ENCODE data around the gene BMPER. TPM values are rescaled to one million over a fixed set of nuclear protein-coding genes. Genes with fewer than 3 reads are reported as not detected.

BMPER gene
- total RNA-seq, 1 donor = 11.2 TPM

GRCh38 chr7:33892945-33893344, 12.4 kb upstream of the BMPER start:
- Histone ChIP-seq H3K4me3 (ENCODE audit: insufficient read depth, low read length) (no peak overlapping the region), H3K27ac (ENCODE audit: low read depth, low read length) (no peak overlapping the region), H3K9me3 (ENCODE audit: low read depth, low read length) (no peaks in the 10 kb centered on the region), H3K27me3 (ENCODE audit: insufficient read depth, low read length) (no peaks in the 10 kb centered on the region), H4K20me1 (ENCODE audit: insufficient read depth, low read length) (no peaks in the 10 kb centered on the region), H3K79me2 (ENCODE audit: insufficient read depth, low read length) (no peaks in the 10 kb centered on the region), H2AFZ (ENCODE audit: low read length) (no peak overlapping the region), H3K4me2 (ENCODE audit: insufficient read depth, low read length) (no peak overlapping the region), H3K4me1 (ENCODE audit: insufficient read depth, low read length) (peaks cover 7% of the 10 kb centered on the region), H3K36me3 (ENCODE audit: insufficient read depth, low read length) (no peaks in the 10 kb centered on the region)
- DNase-seq (ENCODE audit: insufficient read length, low spot score, missing footprints) = no peak
- TF ChIP-seq CTCF (IDR thresholded peaks at IDR 0.05; ENCODE audit: extremely low read depth, low read depth, low read length) = no peak

- TF ChIP-seq CTCF (IDR thresholded peaks at IDR 0.05; ENCODE audit: extremely low read depth, low read depth, low read length) = no peak
- Histone ChIP-seq H3K9me3 (ENCODE audit: low read depth, low read length) (no peaks in the 10 kb centered on the region), H2AFZ (ENCODE audit: low read length) (no peak overlapping the region), H3K4me2 (ENCODE audit: insufficient read depth, low read length) (no peak overlapping the region), H3K36me3 (ENCODE audit: insufficient read depth, low read length) (no peaks in the 10 kb centered on the region), H3K4me3 (ENCODE audit: insufficient read depth, low read length) (no peak overlapping the region), H3K4me1 (ENCODE audit: insufficient read depth, low read length) (peaks cover 7% of the 10 kb centered on the region), H3K27ac (ENCODE audit: low read depth, low read length) (no peak overlapping the region), H3K79me2 (ENCODE audit: insufficient read depth, low read length) (no peaks in the 10 kb centered on the region), H4K20me1 (ENCODE audit: insufficient read depth, low read length) (no peaks in the 10 kb centered on the region), H3K27me3 (ENCODE audit: insufficient read depth, low read length) (no peaks in the 10 kb centered on the region)
- DNase-seq (ENCODE audit: insufficient read length, low spot score, missing footprints) = no peak
These were observed 12.0 kb upstream of the BMPER start for GRCh38 chr7:33893377-33893776.

- Histone ChIP-seq H3K4me3 (ENCODE audit: insufficient read depth, low read length) (peak overlapping the region; percentile 11), H4K20me1 (ENCODE audit: insufficient read depth, low read length) (no peaks in the 10 kb centered on the region), H3K27me3 (ENCODE audit: insufficient read depth, low read length) (no peaks in the 10 kb centered on the region), H2AFZ (ENCODE audit: low read length) (no peak overlapping the region), H3K36me3 (ENCODE audit: insufficient read depth, low read length) (no peaks in the 10 kb centered on the region), H3K79me2 (ENCODE audit: insufficient read depth, low read length) (no peaks in the 10 kb centered on the region), H3K4me2 (ENCODE audit: insufficient read depth, low read length) (peak overlapping the region; percentile 57), H3K4me1 (ENCODE audit: insufficient read depth, low read length) (peaks cover 10% of the 10 kb centered on the region), H3K9me3 (ENCODE audit: low read depth, low read length) (no peaks in the 10 kb centered on the region), H3K27ac (ENCODE audit: low read depth, low read length) (no peak overlapping the region)
- peak; percentile 90 for DNase-seq (ENCODE audit: insufficient read length, low spot score, missing footprints)
- peak; percentile 93 for TF ChIP-seq CTCF (IDR thresholded peaks at IDR 0.05; ENCODE audit: extremely low read depth, low read depth, low read length)
These were observed 10.1 kb upstream of the BMPER start for GRCh38 chr7:33895025-33895804.

GRCh38 chr7:33900501-33900900, 4.8 kb upstream of the BMPER start:
- Histone ChIP-seq H3K36me3 (ENCODE audit: insufficient read depth, low read length) (no peaks in the 10 kb centered on the region), H3K27me3 (ENCODE audit: insufficient read depth, low read length) (no peaks in the 10 kb centered on the region), H3K9me3 (ENCODE audit: low read depth, low read length) (no peaks in the 10 kb centered on the region), H2AFZ (ENCODE audit: low read length) (no peak overlapping the region), H3K4me3 (ENCODE audit: insufficient read depth, low read length) (no peak overlapping the region), H3K4me2 (ENCODE audit: insufficient read depth, low read length) (no peak overlapping the region), H3K4me1 (ENCODE audit: insufficient read depth, low read length) (peaks cover 24% of the 10 kb centered on the region), H3K27ac (ENCODE audit: low read depth, low read length) (peak overlapping the region; percentile 36), H3K79me2 (ENCODE audit: insufficient read depth, low read length) (peaks cover 4% of the 10 kb centered on the region), H4K20me1 (ENCODE audit: insufficient read depth, low read length) (no peaks in the 10 kb centered on the region)
- TF ChIP-seq CTCF (IDR thresholded peaks at IDR 0.05; ENCODE audit: extremely low read depth, low read depth, low read length) = no peak
- DNase-seq (ENCODE audit: insufficient read length, low spot score, missing footprints) = no peak

All from osteoblast (primary cell).